HepG2 (cell line): ENCODE results near the gene SLC35A3.

Experiments
- EZH2 ChIP-seq: conservative IDR thresholded peaks from 2 replicates; pipeline ENCODE4 v1.6.1; 2012; ENCODE audit warnings: mild to moderate bottlenecking, low read depth, low read length, moderate library complexity
- RXRA ChIP-seq: sonication (generic); formaldehyde crosslinking; IDR thresholded peaks from 2 replicates; pipeline ENCODE4 v1.5.1; 2020; ENCODE audit warnings: missing genetic modification reagents
- SP1 ChIP-seq, 2 experiments: fragments of 450-650 bp in 1 of 2; sonication (generic) in 1 of 2; formaldehyde crosslinking in 1 of 2; IDR thresholded peaks; 2 replicates each; pipeline versions ENCODE4 v1.4.0 to v1.6.1; 2016 to 2020; ENCODE audit warnings: missing genetic modification reagents in 1 of 2
- SP4 ChIP-seq: sonication (generic); formaldehyde crosslinking; IDR thresholded peaks from 2 replicates; pipeline ENCODE4 v1.8.1; 2023; ENCODE audit warnings: mild to moderate bottlenecking, missing genetic modification reagents
- SUZ12 ChIP-seq: fragments of 150-350 bp; IDR thresholded peaks from 2 replicates; pipeline ENCODE4 v1.6.1; 2014; ENCODE audit warnings: low read depth, low read length
- ZBTB8A ChIP-seq: sonication (generic); formaldehyde crosslinking; IDR thresholded peaks from 2 replicates; pipeline ENCODE4 v1.4.0; 2020; ENCODE audit warnings: mild to moderate bottlenecking, low read depth, missing genetic modification reagents, borderline replicate concordance
- ZNF138 ChIP-seq: sonication (generic); formaldehyde crosslinking; IDR thresholded peaks from 2 replicates; pipeline ENCODE4 v1.5.0; 2020; ENCODE audit warnings: mild to moderate bottlenecking, low read depth, missing genetic modification reagents
- ZNF543 ChIP-seq: sonication (generic); formaldehyde crosslinking; IDR thresholded peaks from 2 replicates; pipeline ENCODE4 v1.4.0; 2020; ENCODE audit warnings: mild to moderate bottlenecking, missing genetic modification reagents
- ZSCAN30 ChIP-seq: sonication (generic); formaldehyde crosslinking; IDR thresholded peaks from 2 replicates; pipeline ENCODE4 v1.5.0; 2020; ENCODE audit warnings: mild to moderate bottlenecking, missing genetic modification reagents
- TF ChIP-seq, protein P1 (sequence below): conservative IDR thresholded peaks from 2 replicates; pipeline ENCODE4 v1.6.1; 2018; ENCODE audit warnings: missing genetic modification reagents
- TF ChIP-seq, protein P2 (sequence below): sonication (generic); formaldehyde crosslinking; IDR thresholded peaks from 2 replicates; pipeline ENCODE4 v1.5.0; 2020; ENCODE audit warnings: mild to moderate bottlenecking, missing genetic modification reagents, moderate library complexity

DNA sequence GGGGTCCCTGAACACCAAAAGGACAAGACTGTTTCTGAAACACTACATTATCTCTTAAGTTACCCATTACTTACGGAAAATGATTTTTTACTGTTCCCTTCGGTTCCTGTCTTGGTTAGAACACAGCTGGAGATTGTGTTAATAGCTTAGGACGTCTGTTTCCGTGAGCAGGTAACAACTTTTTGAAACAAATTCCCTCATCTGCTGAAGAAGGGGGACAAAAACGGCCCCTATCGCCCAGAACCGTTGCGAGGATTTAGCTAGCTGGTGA lies 67.8 kb downstream of the SLC35A3 start:
- TF ChIP-seq ZNF138 (CRISPR knock-in tag) (no peak), SUZ12 (no peak), ZBTB8A (CRISPR knock-in tag) (no peak), EZH2 (no peak), ZSCAN30 (no peak; the same call in 1 of the 2 replicates), SP1 (IDR thresholded peaks at IDR 0.05) (no peak), SP1 (CRISPR knock-in tag; IDR thresholded peaks at IDR 0.05) (no peak), ZNF543 (CRISPR knock-in tag) (no peak), SP4 (CRISPR knock-in tag) (no peak), RXRA (CRISPR knock-in tag) (no peak)
- TF ChIP-seq, protein P1, sequence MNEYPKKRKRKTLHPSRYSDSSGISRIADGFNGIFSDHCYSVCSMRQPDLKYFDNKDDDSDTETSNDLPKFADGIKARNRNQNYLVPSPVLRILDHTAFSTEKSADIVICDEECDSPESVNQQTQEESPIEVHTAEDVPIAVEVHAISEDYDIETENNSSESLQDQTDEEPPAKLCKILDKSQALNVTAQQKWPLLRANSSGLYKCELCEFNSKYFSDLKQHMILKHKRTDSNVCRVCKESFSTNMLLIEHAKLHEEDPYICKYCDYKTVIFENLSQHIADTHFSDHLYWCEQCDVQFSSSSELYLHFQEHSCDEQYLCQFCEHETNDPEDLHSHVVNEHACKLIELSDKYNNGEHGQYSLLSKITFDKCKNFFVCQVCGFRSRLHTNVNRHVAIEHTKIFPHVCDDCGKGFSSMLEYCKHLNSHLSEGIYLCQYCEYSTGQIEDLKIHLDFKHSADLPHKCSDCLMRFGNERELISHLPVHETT (CRISPR knock-in tag), result no peak
- TF ChIP-seq, protein P2, sequence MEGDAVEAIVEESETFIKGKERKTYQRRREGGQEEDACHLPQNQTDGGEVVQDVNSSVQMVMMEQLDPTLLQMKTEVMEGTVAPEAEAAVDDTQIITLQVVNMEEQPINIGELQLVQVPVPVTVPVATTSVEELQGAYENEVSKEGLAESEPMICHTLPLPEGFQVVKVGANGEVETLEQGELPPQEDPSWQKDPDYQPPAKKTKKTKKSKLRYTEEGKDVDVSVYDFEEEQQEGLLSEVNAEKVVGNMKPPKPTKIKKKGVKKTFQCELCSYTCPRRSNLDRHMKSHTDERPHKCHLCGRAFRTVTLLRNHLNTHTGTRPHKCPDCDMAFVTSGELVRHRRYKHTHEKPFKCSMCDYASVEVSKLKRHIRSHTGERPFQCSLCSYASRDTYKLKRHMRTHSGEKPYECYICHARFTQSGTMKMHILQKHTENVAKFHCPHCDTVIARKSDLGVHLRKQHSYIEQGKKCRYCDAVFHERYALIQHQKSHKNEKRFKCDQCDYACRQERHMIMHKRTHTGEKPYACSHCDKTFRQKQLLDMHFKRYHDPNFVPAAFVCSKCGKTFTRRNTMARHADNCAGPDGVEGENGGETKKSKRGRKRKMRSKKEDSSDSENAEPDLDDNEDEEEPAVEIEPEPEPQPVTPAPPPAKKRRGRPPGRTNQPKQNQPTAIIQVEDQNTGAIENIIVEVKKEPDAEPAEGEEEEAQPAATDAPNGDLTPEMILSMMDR (CRISPR knock-in tag), result no peak
